DND-41 (cell line): ENCODE data around the gene TCF23.
"Not testable (repeated sequence)": the region's sequence is repeated elsewhere in the genome, so short reads cannot be mapped to it uniquely, and the experiment has no call there.

Experiments used
- ATAC-seq: fragments of 200-7000 bp; cut with Tn5 transposase; 3 replicates; pipeline ENCODE4 v1.9.1; 2021; ENCODE audit warnings: low read depth; ENCODE audit not compliant: insufficient read depth
- DNase-seq: peaks from one replicate; pipeline ENCODE4 v3.0.0-alpha.2; 2020
- H2AFZ ChIP-seq: 2 replicates; pipeline ENCODE4 v1.6.0; 2012; ENCODE audit warnings: low read depth, low read length
- H3K27ac ChIP-seq: 2 replicates; pipeline ENCODE4 v1.5.1; 2012; ENCODE audit warnings: low read length, inconsistent platforms
- H3K27me3 ChIP-seq: fragments of 200-600 bp; sonication (generic); 2 replicates; pipeline ENCODE4 v1.6.0; 2012; ENCODE audit warnings: low read length, mild to moderate bottlenecking, inconsistent platforms; ENCODE audit not compliant: insufficient read depth, poor library complexity
- H3K36me3 ChIP-seq: 2 replicates; pipeline ENCODE4 v1.5.1; 2012; ENCODE audit warnings: low read length, inconsistent platforms; ENCODE audit not compliant: insufficient read depth
- H3K4me1 ChIP-seq: 2 replicates; pipeline ENCODE4 v1.5.1; 2012; ENCODE audit warnings: mild to moderate bottlenecking, low read length; ENCODE audit not compliant: insufficient read depth
- H3K4me2 ChIP-seq: 2 replicates; pipeline ENCODE4 v1.6.0; 2012; ENCODE audit warnings: mild to moderate bottlenecking, moderate library complexity, low read length, inconsistent platforms; ENCODE audit not compliant: insufficient read depth
- H3K4me3 ChIP-seq, 2 experiments: fragments of 200-600 bp in 1 of 2; shearing (Covaris generic) in 1 of 2; 2 replicates each; pipeline ENCODE4 v1.5.1; 2012 to 2016; ENCODE audit warnings: inconsistent platforms in 2 of 2, low read length in 2 of 2, mild to moderate bottlenecking in 2 of 2, low read depth in 1 of 2, moderate library complexity in 1 of 2
- H3K79me2 ChIP-seq: 2 replicates; pipeline ENCODE4 v1.6.0; 2012; ENCODE audit warnings: low read length, inconsistent platforms; ENCODE audit not compliant: insufficient read depth
- H3K9ac ChIP-seq: 2 replicates; pipeline ENCODE4 v1.6.0; 2012; ENCODE audit warnings: low read depth, mild to moderate bottlenecking, inconsistent platforms, low read length, moderate library complexity
- H3K9me3 ChIP-seq: 2 replicates; pipeline ENCODE4 v1.5.1; 2012; ENCODE audit warnings: low read length, moderate library complexity, mild to moderate bottlenecking, inconsistent platforms; ENCODE audit not compliant: insufficient read depth, severe bottlenecking
- H4K20me1 ChIP-seq: 2 replicates; pipeline ENCODE4 v1.6.0; 2012; ENCODE audit warnings: low read length; ENCODE audit not compliant: insufficient read depth
- CTCF ChIP-seq: IDR thresholded peaks from 2 replicates; pipeline ENCODE4 v1.5.1; 2012; ENCODE audit warnings: borderline replicate concordance, low read length, moderate library complexity, mild to moderate bottlenecking; ENCODE audit not compliant: poor library complexity, severe bottlenecking; ENCODE audit errors: extremely low read depth
- EZH2 ChIP-seq: IDR thresholded peaks from 3 replicates; pipeline ENCODE4 v1.6.1; 2012; ENCODE audit warnings: borderline replicate concordance, low read depth, mild to moderate bottlenecking, moderate library complexity, low read length, inconsistent platforms; ENCODE audit not compliant: severe bottlenecking

The TCF23 gene

GRCh38 chr2:27111392-27112078 lies 37.3 kb upstream of the TCF23 start:
- not testable (repeated sequence) for H3K79me2 ChIP-seq, H4K20me1 ChIP-seq, H3K9me3 ChIP-seq, ATAC-seq, H3K36me3 ChIP-seq, H3K9ac ChIP-seq, DNase-seq, H3K27me3 ChIP-seq, H3K27ac ChIP-seq
- Histone ChIP-seq H3K4me3 (peak overlapping the region in 1 of 2 experiments; percentile 54; a peak in 1 of 4 replicates), H3K4me2 (peak overlapping the region; percentile 69; the same call in 1 of the 2 replicates), H3K4me1 (peaks cover 20% of the 10 kb centered on the region), H2AFZ (peak overlapping the region; percentile 24; the same call in 1 of the 2 replicates)

- Histone ChIP-seq H3K4me1 (peaks cover 12% of the 10 kb centered on the region), H3K9ac (no peak overlapping the region), H4K20me1 (no peaks in the 10 kb centered on the region), H3K27ac (no peak overlapping the region), H3K4me3 (no peak overlapping the region), H3K9me3 (no peaks in the 10 kb centered on the region), H3K36me3 (no peaks in the 10 kb centered on the region), H3K79me2 (no peaks in the 10 kb centered on the region), H2AFZ (no peak overlapping the region), H3K27me3 (no peaks in the 10 kb centered on the region), H3K4me2 (no peak overlapping the region)
- no peak for TF ChIP-seq EZH2
- no peak for TF ChIP-seq CTCF
- ATAC-seq (no peak), DNase-seq (no peak)
Observed at GRCh38 chr2:27115519-27115918, 33.3 kb upstream of the TCF23 start.

GRCh38 chr2:27117995-27118524 lies 30.7 kb upstream of the TCF23 start:
- Histone ChIP-seq H3K79me2 (no peaks in the 10 kb centered on the region), H3K27ac (no peak overlapping the region), H3K27me3 (peaks cover 5% of the 10 kb centered on the region), H3K9me3 (no peaks in the 10 kb centered on the region), H3K4me2 (no peak overlapping the region), H3K4me1 (no peaks in the 10 kb centered on the region), H3K36me3 (no peaks in the 10 kb centered on the region), H4K20me1 (no peaks in the 10 kb centered on the region), H2AFZ (no peak overlapping the region), H3K9ac (no peak overlapping the region), H3K4me3 (no peak overlapping the region)
- DNase-seq (no peak), ATAC-seq (no peak)
- TF ChIP-seq CTCF (no peak), EZH2 (no peak)

- Histone ChIP-seq H3K36me3 (no peaks in the 10 kb centered on the region), H4K20me1 (no peaks in the 10 kb centered on the region), H3K4me3 (no peak within 1 kb of the TSS), H3K9ac (no peak within 1 kb of the TSS), H3K9me3 (no peaks in the 10 kb centered on the region), H3K4me2 (no peak within 1 kb of the TSS), H3K4me1 (no peaks in the 10 kb centered on the region), H3K27ac (no peak within 1 kb of the TSS), H3K79me2 (no peaks in the 10 kb centered on the region), H3K27me3 (peaks cover 5% of the 10 kb centered on the region), H2AFZ (no peak within 1 kb of the TSS)
- DNase-seq: no peak
- no peak for TF ChIP-seq CTCF
- TF ChIP-seq EZH2: no peak
- no peak for ATAC-seq
Observed at GRCh38 chr2:27118525-27119329, 30.1 kb upstream of the TCF23 start, which contains the start of gene CGREF1. TSS of gene CGREF1 (minus strand) at chr2:27119128. CDS start at chr2:27104366, 14,762 bp downstream.

GRCh38 chr2:27119330-27119670 lies 29.5 kb upstream of the TCF23 start:
- not testable (repeated sequence) for H3K4me2 ChIP-seq, ATAC-seq, H3K27me3 ChIP-seq, H3K79me2 ChIP-seq, H3K27ac ChIP-seq, H3K36me3 ChIP-seq, H3K9me3 ChIP-seq, H3K4me1 ChIP-seq, H4K20me1 ChIP-seq, DNase-seq, H3K9ac ChIP-seq, H3K4me3 ChIP-seq, H2AFZ ChIP-seq
